GM12872 (cell line): ENCODE measurements around the gene CARD11.

ENCODE experiments used
- TF ChIP-seq, protein P1 (sequence below): IDR thresholded peaks from 3 replicates; pipeline ENCODE4 v1.5.1; 2011; ENCODE audit warnings: low read depth, mild to moderate bottlenecking, low read length, moderate library complexity; ENCODE audit not compliant: insufficient read depth

Gene CARD11

GRCh38 chr7:2904202-2904601 lies 139.5 kb downstream of the CARD11 start:
- TF ChIP-seq, protein P1, sequence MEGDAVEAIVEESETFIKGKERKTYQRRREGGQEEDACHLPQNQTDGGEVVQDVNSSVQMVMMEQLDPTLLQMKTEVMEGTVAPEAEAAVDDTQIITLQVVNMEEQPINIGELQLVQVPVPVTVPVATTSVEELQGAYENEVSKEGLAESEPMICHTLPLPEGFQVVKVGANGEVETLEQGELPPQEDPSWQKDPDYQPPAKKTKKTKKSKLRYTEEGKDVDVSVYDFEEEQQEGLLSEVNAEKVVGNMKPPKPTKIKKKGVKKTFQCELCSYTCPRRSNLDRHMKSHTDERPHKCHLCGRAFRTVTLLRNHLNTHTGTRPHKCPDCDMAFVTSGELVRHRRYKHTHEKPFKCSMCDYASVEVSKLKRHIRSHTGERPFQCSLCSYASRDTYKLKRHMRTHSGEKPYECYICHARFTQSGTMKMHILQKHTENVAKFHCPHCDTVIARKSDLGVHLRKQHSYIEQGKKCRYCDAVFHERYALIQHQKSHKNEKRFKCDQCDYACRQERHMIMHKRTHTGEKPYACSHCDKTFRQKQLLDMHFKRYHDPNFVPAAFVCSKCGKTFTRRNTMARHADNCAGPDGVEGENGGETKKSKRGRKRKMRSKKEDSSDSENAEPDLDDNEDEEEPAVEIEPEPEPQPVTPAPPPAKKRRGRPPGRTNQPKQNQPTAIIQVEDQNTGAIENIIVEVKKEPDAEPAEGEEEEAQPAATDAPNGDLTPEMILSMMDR = no peak

GRCh38 chr7:2903682-2904162 lies 139.9 kb downstream of the CARD11 start:
- TF ChIP-seq, protein P1 = no peak

DNA sequence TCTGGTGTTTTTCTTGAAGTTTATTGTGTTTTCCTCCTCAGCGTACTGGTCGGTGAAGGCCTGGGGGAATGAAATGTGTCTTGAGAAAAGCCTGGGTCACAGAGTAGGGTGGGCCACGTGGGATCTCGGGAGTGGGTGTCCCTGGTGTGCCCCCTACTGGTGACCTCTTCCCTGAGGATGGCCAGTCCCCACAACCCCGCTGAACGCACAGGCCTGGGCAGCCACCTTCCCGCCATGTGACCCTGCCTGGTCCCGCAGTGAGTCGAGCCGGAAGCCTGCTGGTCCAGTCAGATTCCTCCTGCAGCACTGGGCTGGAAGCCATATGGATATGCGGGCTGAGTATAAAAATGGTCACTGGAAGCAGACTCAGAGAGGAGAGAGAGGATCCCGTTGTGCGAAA lies 146.6 kb downstream of the CARD11 start:
- TF ChIP-seq, protein P1 = no peak

GRCh38 chr7:2896131-2896530 lies 147.5 kb downstream of the CARD11 start:
- TF ChIP-seq, protein P1 = no peak

GRCh38 chr7:2894118-2894940 lies 149.3 kb downstream of the CARD11 start:
- TF ChIP-seq, protein P1 = no peak

DNA sequence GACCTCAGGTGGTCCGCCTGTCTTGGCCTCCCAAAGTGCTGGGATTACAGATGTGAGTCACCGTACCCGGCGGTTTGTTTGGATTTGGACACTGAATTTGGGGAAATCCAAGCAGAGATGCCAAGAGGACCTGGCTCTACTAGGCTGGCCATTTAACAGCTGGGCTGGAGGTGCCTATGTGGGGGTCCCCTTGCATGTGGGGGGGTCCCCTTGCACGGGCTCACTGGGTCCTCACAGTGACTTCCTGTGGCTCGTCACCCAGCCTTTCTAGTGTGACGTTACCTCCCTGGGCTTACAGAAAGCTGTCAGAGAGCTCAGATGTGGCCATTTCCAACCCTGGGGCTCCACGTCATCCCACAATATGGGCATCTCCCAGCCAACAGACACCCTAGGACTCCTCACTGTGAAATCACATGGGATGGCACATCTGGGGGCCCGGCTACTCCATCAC lies 150.2 kb downstream of the CARD11 start:
- TF ChIP-seq, protein P1 = no peak

DNA sequence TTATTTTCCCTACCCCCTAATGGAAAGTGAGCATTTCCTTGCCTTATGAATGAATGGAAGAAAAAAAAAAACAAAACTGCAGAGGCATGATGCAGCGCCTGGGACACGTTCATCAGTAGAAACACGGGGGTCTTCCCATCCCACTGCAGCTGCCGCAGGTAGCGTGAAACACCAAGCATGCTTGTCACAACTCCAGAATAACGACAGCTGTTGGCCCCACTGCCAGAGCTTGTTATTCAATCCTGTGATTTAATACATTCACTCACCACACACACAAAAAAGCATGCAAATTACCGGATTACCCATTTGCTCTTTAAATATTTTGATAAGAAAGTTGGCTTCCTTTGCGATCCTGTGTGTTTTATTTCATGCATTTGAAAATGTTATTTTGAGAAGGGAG lies 151.1 kb downstream of the CARD11 start:
- TF ChIP-seq, protein P1 = no peak
